Activated effector memory CD4-positive, alpha-beta T cell treated with Interleukin-2 at 50 U/mL for 16 hours (primary cell): ENCODE data around the gene FER.
"Not testable (repeated sequence)": the region's sequence is repeated elsewhere in the genome, so short reads cannot be mapped to it uniquely, and the experiment has no call there.

ENCODE experiments used
- DNase-seq: peaks from one replicate; pipeline ENCODE4 v3.0.0-alpha.2; 2020

FER gene

GRCh38 chr5:108748401-108749127, 867 bp downstream of the FER start:
- peak; percentile 93 for DNase-seq

GRCh38 chr5:108749128-108749861, 1.6 kb downstream of the FER start:
- DNase-seq, result no peak

- no peak for DNase-seq
Measured at GRCh38 chr5:108753331-108753730, 5.6 kb downstream of the FER start.

GRCh38 chr5:108753877-108754276, 6.2 kb downstream of the FER start:
- DNase-seq, result no peak

GRCh38 chr5:108760512-108760911, 12.8 kb downstream of the FER start:
- DNase-seq, result no peak

- DNase-seq, result no peak
Measured at GRCh38 chr5:108762660-108763059, 15.0 kb downstream of the FER start.

- no peak for DNase-seq
Measured at GRCh38 chr5:108763222-108763916, 15.7 kb downstream of the FER start.

- no peak for DNase-seq
Measured at GRCh38 chr5:108765647-108766046, 17.9 kb downstream of the FER start.

GRCh38 chr5:108766916-108767315, 19.2 kb downstream of the FER start:
- not testable (repeated sequence) for DNase-seq

- DNase-seq, result no peak
Measured at GRCh38 chr5:108769352-108769751, 21.7 kb downstream of the FER start.

GRCh38 chr5:108772626-108773025, 24.9 kb downstream of the FER start:
- DNase-seq, result no peak

- DNase-seq, result no peak
Measured at GRCh38 chr5:108773330-108773729, 25.6 kb downstream of the FER start.

- DNase-seq, result not testable (repeated sequence)
Measured at GRCh38 chr5:108774079-108774478, 26.4 kb downstream of the FER start.

GRCh38 chr5:108777582-108777981, 29.9 kb downstream of the FER start:
- not testable (repeated sequence) for DNase-seq

- not testable (repeated sequence) for DNase-seq
Measured at GRCh38 chr5:108784577-108784976, 36.9 kb downstream of the FER start.

- no peak for DNase-seq
Measured at GRCh38 chr5:108786806-108787483, 39.2 kb downstream of the FER start.

GRCh38 chr5:108788142-108788541, 40.4 kb downstream of the FER start:
- DNase-seq, result no peak

GRCh38 chr5:108793207-108793606, 45.5 kb downstream of the FER start:
- DNase-seq, result no peak

- DNase-seq, result not testable (repeated sequence)
Measured at GRCh38 chr5:108794349-108794748, 46.7 kb downstream of the FER start.

- DNase-seq, result no peak
Measured at GRCh38 chr5:108797396-108797795, 49.7 kb downstream of the FER start.

- DNase-seq, result no peak
Measured at GRCh38 chr5:108797986-108798385, 50.3 kb downstream of the FER start.

GRCh38 chr5:108798513-108799265, 51.0 kb downstream of the FER start:
- DNase-seq, result no peak
